Testis (tissue), 2 donors: Measurements from ENCODE around the gene SEMA5A.

Experiments
- CTCF ChIP-seq, 3 experiments: fragments of 450-650 bp in 2 of 3; fragments of 200-600 bp in 1 of 3; sonication (generic) in 1 of 3; IDR thresholded peaks; one replicate each; pipeline ENCODE4 v1.5.1; 2016 to 2019; ENCODE audit warnings: antibody characterized with exemption in 3 of 3, mild to moderate bottlenecking in 2 of 3, moderate library complexity in 1 of 3
- POLR2A ChIP-seq: fragments of 450-650 bp; IDR thresholded peaks from one replicate; pipeline ENCODE4 v1.6.1; 2017; ENCODE audit warnings: antibody characterized with exemption, mild to moderate bottlenecking, moderate library complexity

- TF ChIP-seq CTCF (IDR thresholded peaks at IDR 0.05) = no peak
- TF ChIP-seq POLR2A = no peak
These were observed 136.9 kb downstream of the SEMA5A start for GRCh38 chr5:9408964-9409363.
